Measurements from ENCODE around the gene LSMEM2. TPM values are rescaled to one million over a fixed set of nuclear protein-coding genes. Genes with fewer than 3 reads are reported as not detected.

The LSMEM2 gene
- total and polyA plus RNA-seq, 2 experiments from 2014 or later: 0.59 to 0.86 TPM

GRCh38 chr3:50274371-50275104, 4.3 kb upstream of the LSMEM2 start:
- Histone ChIP-seq H3K27ac (ENCODE audit: low read depth) (no peak overlapping the region), H2AFZ (0 out of 2 replicates have a peak overlapping the region, but pooled peaks have one; percentile 80), H3K36me3 (ENCODE audit: insufficient read depth) (no peaks in the 10 kb centered on the region), H3F3A (replicated peaks; ENCODE audit: low read depth) (peaks cover 10% of the 10 kb centered on the region; the same call in 1 of the 2 replicates), H3K4me3 (peak overlapping the region; percentile 63), H4K20me1 (replicated peaks; ENCODE audit: insufficient read depth) (no peaks in the 10 kb centered on the region), H3K4me2 (peak overlapping the region; percentile 86), H3K4me1 (ENCODE audit: insufficient read depth) (peaks cover 4% of the 10 kb centered on the region), H3K79me2 (replicated peaks; ENCODE audit: insufficient read depth) (no peaks in the 10 kb centered on the region), H3K9me2 (ENCODE audit: insufficient read depth) (no peaks in the 10 kb centered on the region), H3K27me3 (ENCODE audit: insufficient read depth) (peaks cover 57% of the 10 kb centered on the region)
- peak; percentile 30 for ATAC-seq
- H3K9me3 Mint-ChIP-seq: no peaks in the 10 kb centered on the region
- peaks cover 50% of the 10 kb centered on the region for H3K27me3 Mint-ChIP-seq (ENCODE audit: insufficient read depth, low read depth, poor library complexity)
- peak; percentile 96 for DNase-seq (ENCODE audit: low spot score)
- H3K27ac Mint-ChIP-seq: no peak overlapping the region
- H3K4me1 Mint-ChIP-seq: peaks cover 33% of the 10 kb centered on the region
- no peak for TF ChIP-seq JUNB (IDR thresholded peaks at IDR 0.05; ENCODE audit: unreplicated experiment)
- peak; percentile 84 to 95 for TF ChIP-seq CTCF (conservative IDR thresholded peaks at IDR 0.05; ENCODE audit: low read depth in 2 of 2)
- TF ChIP-seq CREB1 (CRISPR knock-in tag; IDR thresholded peaks at IDR 0.05; ENCODE audit: low read depth): peak; percentile 70
- no peak for TF ChIP-seq ZNF462 (CRISPR knock-in tag; IDR thresholded peaks at IDR 0.05)
- TF ChIP-seq ZNF331 (CRISPR knock-in tag; IDR thresholded peaks at IDR 0.05; ENCODE audit: low read depth): no peak
- peak; percentile 28 for TF ChIP-seq EZH2 (IDR thresholded peaks at IDR 0.05; ENCODE audit: low read depth, unreplicated experiment)
- no peaks in the 10 kb centered on the region for H3K36me3 Mint-ChIP-seq (ENCODE audit: low read depth)
- H3K4me3 Mint-ChIP-seq: peak overlapping the region; percentile 78

All from GM23338 (cell line).